HG02759 (cell line): ENCODE data around the gene MAL.
"Not testable (repeated sequence)": the region's sequence is repeated elsewhere in the genome, so short reads cannot be mapped to it uniquely, and the experiment has no call there.

Experiments
- ATAC-seq: cut with Tn5 transposase; IDR thresholded peaks from one replicate; pipeline ENCODE4 v1.9.1; 2021; ENCODE audit warnings: mild to moderate bottlenecking, moderate library complexity; ENCODE audit not compliant: unreplicated experiment

The MAL gene

DNA sequence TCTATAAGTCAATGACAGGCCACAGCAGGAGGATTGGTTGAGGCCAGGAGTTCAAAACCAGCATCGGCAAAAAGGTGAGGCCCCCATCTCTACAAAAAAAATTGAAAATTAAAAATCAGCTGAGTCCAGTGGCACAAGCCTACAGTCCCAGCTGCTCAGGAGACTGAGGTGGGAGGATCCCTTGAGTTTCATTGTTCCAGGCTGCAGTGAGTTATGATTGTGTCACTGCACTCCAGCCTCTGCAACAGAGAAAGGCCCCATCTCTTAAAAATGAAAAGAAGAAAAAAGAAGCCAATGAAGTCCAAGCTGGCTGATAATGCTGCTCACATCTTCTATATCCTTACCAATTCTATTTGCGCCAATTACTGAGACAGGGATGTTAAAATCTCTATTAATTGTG is 57.0 kb downstream of the MAL start:
- ATAC-seq, result no peak

DNA sequence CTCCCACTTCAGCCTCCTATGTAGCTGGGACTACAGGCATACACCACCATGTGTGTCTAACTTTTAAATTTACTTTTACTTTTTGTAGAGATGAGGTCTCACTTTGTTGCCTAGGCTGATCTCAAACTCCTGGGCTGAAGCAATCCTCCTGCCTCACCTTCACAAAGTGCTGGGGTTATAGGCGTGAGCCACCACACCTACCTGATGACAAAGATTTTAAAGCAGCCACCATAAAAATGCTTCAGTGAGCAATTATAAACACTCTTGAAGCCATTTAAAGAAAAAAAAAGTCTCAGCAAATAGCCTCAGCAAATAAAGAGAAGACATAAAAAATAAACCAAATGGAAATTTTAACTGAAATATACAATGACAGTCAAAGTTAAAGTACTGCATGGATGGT is 60.5 kb downstream of the MAL start:
- ATAC-seq, result no peak

DNA sequence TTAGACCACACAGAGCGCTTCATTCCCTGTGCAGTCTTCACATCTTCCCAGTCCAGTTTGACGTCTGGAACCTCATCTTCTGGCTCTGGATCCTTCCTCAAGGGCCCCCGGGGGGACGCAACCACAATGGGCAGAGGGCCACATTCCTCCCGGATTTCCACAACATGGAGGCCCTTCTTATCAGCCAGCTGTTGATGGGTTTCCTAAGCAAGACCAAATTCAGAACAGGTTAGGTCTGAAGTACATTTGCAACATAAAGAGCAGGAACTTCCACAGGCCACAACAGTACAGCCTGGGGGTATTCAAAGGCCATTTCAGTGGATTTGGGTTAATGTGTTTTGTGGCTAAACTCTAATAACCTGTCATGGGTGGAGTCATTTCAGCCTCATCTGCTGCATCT is 61.9 kb downstream of the MAL start:
- no peak for ATAC-seq

DNA sequence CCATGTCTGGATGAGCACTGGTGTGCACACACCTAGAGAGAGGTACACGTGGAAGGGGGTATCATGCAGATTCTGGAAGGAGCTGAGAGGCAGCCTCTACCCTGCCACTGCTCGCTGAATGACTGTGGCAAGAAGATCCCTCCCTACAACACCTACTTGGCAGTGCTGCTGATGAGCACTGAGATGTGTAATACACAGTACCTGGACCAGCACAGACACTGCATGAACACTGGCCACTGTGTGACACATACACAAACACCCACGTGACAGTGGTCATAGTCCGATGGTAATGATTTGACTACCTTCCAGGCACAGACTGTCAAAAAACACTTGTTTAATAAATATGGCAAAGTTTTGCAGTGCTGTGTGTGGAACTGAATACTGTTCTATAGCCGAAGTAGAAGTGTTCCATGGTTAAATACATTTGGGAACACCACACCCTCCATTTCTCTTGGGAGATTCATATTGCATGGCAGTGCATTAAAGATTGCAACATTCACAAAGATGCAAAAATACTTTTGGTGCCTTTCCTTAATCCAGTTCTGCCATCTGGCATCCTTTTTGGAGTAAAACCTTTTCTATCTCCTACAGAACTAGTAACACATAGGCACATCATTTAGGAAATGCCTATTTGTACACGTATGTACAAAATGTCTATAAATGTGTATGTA is 66.5 kb downstream of the MAL start:
- no peak for ATAC-seq

DNA sequence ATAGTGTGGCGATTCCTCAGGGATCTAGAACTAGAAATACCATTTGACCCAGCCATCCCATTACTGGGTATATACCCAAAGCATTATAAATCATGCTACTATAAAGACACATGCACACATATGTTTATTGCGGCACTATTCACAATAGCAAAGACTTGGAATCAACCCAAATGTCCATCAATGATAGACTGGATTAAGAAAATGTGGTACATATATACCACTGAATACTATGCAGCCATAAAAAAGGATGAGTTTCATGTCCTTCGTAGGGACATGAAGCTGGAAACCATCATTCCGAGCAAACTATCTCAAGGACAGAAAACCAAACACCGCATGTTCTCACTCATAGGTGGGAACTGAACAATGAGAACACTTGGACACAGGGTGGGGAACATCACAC is 72.8 kb downstream of the MAL start:
- ATAC-seq, result not testable (repeated sequence)

DNA sequence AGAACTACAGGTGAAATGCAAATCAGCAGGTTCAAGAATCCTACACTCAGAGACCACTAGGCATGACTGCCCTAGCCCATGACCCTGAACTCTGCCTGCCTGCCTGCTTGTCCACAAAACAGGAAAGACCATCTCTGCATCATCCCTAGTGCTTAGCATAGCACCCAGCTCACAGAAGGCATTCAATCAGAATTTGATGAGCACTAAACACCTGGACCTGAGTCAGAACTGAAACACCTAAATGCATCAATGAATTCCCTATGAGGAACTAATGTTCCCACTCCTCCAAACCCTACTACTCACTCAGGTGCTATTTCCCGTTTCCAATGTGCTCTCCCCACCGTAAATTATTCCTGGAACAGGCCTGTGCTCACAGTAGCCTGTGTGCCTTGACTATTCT is 74.4 kb downstream of the MAL start:
- ATAC-seq, result no peak
